Measurements from ENCODE around the gene GRM8.

Gene GRM8

DNA sequence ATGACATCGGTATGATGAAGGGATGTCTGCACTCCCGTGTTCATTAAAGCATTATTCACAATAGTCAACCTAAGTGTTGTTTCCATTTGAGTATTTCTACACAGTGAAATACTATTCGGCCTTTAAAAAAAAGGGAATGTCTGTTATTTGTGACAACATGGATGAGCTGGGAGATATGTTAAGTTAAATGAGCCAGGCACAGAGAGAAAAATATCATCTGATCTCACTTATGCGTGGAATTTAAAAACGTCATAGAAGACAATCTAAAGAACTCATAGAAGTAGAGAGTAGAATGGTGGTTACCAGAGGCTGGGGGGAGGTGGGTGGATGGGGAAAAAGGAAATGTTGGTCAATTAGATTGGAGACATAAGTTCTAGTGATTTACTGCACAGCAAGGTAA, 753.3 kb downstream of the GRM8 start:
- no peak for TF ChIP-seq EZH2phosphoT487 (IDR thresholded peaks at IDR 0.05; ENCODE audit: borderline replicate concordance, low read length)
- TF ChIP-seq, protein P1, sequence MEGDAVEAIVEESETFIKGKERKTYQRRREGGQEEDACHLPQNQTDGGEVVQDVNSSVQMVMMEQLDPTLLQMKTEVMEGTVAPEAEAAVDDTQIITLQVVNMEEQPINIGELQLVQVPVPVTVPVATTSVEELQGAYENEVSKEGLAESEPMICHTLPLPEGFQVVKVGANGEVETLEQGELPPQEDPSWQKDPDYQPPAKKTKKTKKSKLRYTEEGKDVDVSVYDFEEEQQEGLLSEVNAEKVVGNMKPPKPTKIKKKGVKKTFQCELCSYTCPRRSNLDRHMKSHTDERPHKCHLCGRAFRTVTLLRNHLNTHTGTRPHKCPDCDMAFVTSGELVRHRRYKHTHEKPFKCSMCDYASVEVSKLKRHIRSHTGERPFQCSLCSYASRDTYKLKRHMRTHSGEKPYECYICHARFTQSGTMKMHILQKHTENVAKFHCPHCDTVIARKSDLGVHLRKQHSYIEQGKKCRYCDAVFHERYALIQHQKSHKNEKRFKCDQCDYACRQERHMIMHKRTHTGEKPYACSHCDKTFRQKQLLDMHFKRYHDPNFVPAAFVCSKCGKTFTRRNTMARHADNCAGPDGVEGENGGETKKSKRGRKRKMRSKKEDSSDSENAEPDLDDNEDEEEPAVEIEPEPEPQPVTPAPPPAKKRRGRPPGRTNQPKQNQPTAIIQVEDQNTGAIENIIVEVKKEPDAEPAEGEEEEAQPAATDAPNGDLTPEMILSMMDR (IDR thresholded peaks at IDR 0.05; ENCODE audit: low read depth, low read length, poor library complexity, severe bottlenecking): no peak
- Histone ChIP-seq H3K9me2 (replicated peaks; ENCODE audit: control insufficient read depth, low read length) (no peaks in the 10 kb centered on the region), H3K9me3 (ENCODE audit: control insufficient read depth, insufficient read depth, low read length) (no peaks in the 10 kb centered on the region), H4K20me1 (ENCODE audit: control insufficient read depth, insufficient read depth, low read depth, low read length) (no peaks in the 10 kb centered on the region), H3K4me2 (ENCODE audit: low read length) (no peak overlapping the region), H3K4me3 (ENCODE audit: low read length) (no peak overlapping the region), H3K36me3 (ENCODE audit: control insufficient read depth, low read length) (no peaks in the 10 kb centered on the region), H3F3A (ENCODE audit: control insufficient read depth, insufficient read depth) (no peaks in the 10 kb centered on the region), H3K4me1 (ENCODE audit: control insufficient read depth, low read length) (no peaks in the 10 kb centered on the region), H3K79me2 (ENCODE audit: control insufficient read depth, low read length) (no peaks in the 10 kb centered on the region), H3K27me3 (ENCODE audit: control insufficient read depth, low read length) (no peaks in the 10 kb centered on the region), H3K27ac (ENCODE audit: low read depth, low read length) (no peak overlapping the region)

DNA sequence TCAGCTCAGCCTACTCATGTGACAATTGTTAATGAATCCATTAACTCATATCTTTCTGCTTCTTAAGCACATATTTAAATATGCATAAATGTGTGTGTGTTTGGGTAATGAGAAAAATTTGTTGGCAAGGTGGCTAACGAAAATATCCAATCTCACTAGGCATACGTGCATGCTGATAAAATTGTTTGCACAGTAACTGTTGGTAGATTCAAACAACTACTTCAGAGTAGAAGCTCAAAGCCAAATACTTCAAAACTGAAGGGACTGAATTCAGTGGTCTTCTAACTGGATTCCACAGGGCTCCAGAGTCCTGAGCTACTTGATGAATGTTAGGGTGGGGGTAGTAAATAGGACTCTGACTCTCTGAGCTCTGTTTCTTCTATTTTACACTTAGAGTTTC, 757.0 kb downstream of the GRM8 start:
- H3K9me2 ChIP-seq (replicated peaks; ENCODE audit: control insufficient read depth, low read length): no peaks in the 10 kb centered on the region; the same call in 1 of the 2 replicates
- no peak overlapping the region for H3K4me2 ChIP-seq (ENCODE audit: low read length)
- no peak overlapping the region for H3K4me3 ChIP-seq (ENCODE audit: low read length)
- no peaks in the 10 kb centered on the region for H3K36me3 ChIP-seq (ENCODE audit: control insufficient read depth, low read length)
- H3K4me1 ChIP-seq (ENCODE audit: control insufficient read depth, low read length): no peaks in the 10 kb centered on the region
- no peaks in the 10 kb centered on the region for H3K27me3 ChIP-seq (ENCODE audit: control insufficient read depth, low read length)
- no peaks in the 10 kb centered on the region for H3F3A ChIP-seq (ENCODE audit: control insufficient read depth, insufficient read depth)
- H3K79me2 ChIP-seq (ENCODE audit: control insufficient read depth, low read length): no peaks in the 10 kb centered on the region
- H3K27ac ChIP-seq (ENCODE audit: low read depth, low read length): no peak overlapping the region
- no peaks in the 10 kb centered on the region for H4K20me1 ChIP-seq (ENCODE audit: control insufficient read depth, insufficient read depth, low read depth, low read length)
- H3K9me3 ChIP-seq (ENCODE audit: control insufficient read depth, insufficient read depth, low read length): no peaks in the 10 kb centered on the region
- no peak for TF ChIP-seq EZH2phosphoT487 (IDR thresholded peaks at IDR 0.05; ENCODE audit: borderline replicate concordance, low read length)
- TF ChIP-seq, protein P1 (IDR thresholded peaks at IDR 0.05; ENCODE audit: low read depth, low read length, poor library complexity, severe bottlenecking): no peak

DNA sequence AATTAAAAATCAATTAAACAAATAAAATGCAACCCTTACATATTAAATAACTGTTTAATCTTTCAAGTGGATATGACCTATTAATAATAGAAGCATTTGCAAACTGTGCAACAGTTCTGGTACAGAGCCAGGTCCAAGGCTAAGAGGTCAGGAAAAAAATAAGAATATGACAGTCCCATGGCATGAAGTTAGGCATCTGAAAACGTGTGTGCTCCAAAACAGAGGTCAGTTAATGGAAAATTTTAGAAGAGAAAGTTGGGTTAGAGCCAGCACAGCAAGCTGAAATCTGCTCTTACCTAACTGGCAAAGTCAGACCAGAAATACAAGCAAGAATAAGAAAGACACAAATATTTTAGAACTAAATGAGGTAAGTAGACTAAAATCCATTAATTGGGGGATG, 757.7 kb downstream of the GRM8 start:
- TF ChIP-seq, protein P1 (IDR thresholded peaks at IDR 0.05; ENCODE audit: low read depth, low read length, poor library complexity, severe bottlenecking): no peak
- TF ChIP-seq EZH2phosphoT487 (IDR thresholded peaks at IDR 0.05; ENCODE audit: borderline replicate concordance, low read length): no peak
- no peaks in the 10 kb centered on the region for H3K36me3 ChIP-seq (ENCODE audit: control insufficient read depth, low read length)
- no peaks in the 10 kb centered on the region; the same call in 1 of the 2 replicates for H3K9me2 ChIP-seq (replicated peaks; ENCODE audit: control insufficient read depth, low read length)
- H3K27me3 ChIP-seq (ENCODE audit: control insufficient read depth, low read length): no peaks in the 10 kb centered on the region
- no peaks in the 10 kb centered on the region for H3K4me1 ChIP-seq (ENCODE audit: control insufficient read depth, low read length)
- no peaks in the 10 kb centered on the region for H3K9me3 ChIP-seq (ENCODE audit: control insufficient read depth, insufficient read depth, low read length)
- no peaks in the 10 kb centered on the region for H3F3A ChIP-seq (ENCODE audit: control insufficient read depth, insufficient read depth)
- H3K4me2 ChIP-seq (ENCODE audit: low read length): no peak overlapping the region
- H3K79me2 ChIP-seq (ENCODE audit: control insufficient read depth, low read length): no peaks in the 10 kb centered on the region
- H4K20me1 ChIP-seq (ENCODE audit: control insufficient read depth, insufficient read depth, low read depth, low read length): no peaks in the 10 kb centered on the region
- no peak overlapping the region for H3K4me3 ChIP-seq (ENCODE audit: low read length)
- no peak overlapping the region for H3K27ac ChIP-seq (ENCODE audit: low read depth, low read length)
